Vagina (tissue), 2 donors: Measurements from ENCODE around the gene DDX3Y. TPM values are rescaled to one million over a fixed set of nuclear protein-coding genes. Genes with fewer than 3 reads are reported as not detected.

ENCODE experiments used
- DNase-seq, 2 donors: peaks; one replicate each; pipeline ENCODE4 v3.0.0-alpha.2; 2017; ENCODE audit errors: extremely low spot score in 2 of 2
- H3K27ac ChIP-seq: fragments of 200-600 bp; sonication (generic); one replicate; pipeline ENCODE4 v1.5.1; 2019
- H3K27me3 ChIP-seq: fragments of 200-600 bp; sonication (generic); one replicate; pipeline ENCODE4 v1.5.1; 2019
- H3K36me3 ChIP-seq, 2 donors: fragments of 200-600 bp; sonication (generic); one replicate each; pipeline ENCODE4 v1.5.1; 2017 to 2019
- H3K4me1 ChIP-seq: fragments of 200-600 bp; sonication (generic); one replicate; pipeline ENCODE4 v1.5.1; 2019
- H3K4me3 ChIP-seq, 2 donors: fragments of 200-600 bp; sonication (generic); 1 replicate in 1 of 2; 2 replicates in 1 of 2; pipeline ENCODE4 v1.5.1; 2016 to 2019
- H3K9me3 ChIP-seq: fragments of 200-600 bp; sonication (generic); one replicate; pipeline ENCODE4 v1.5.1; 2019
- CTCF ChIP-seq, 3 experiments: fragments of 450-650 bp in 2 of 3; fragments of 200-600 bp in 1 of 3; sonication (generic) in 1 of 3; IDR thresholded peaks; one replicate each; pipeline ENCODE4 v1.5.1; 2017 to 2019; ENCODE audit warnings: antibody characterized with exemption in 3 of 3, mild to moderate bottlenecking in 2 of 3, moderate library complexity in 2 of 3
- POLR2A ChIP-seq, 2 donors: fragments of 450-650 bp; IDR thresholded peaks; one replicate each; pipeline ENCODE4 v1.6.1; 2017; ENCODE audit warnings: antibody characterized with exemption in 2 of 2, mild to moderate bottlenecking in 2 of 2, moderate library complexity in 2 of 2
- POLR2AphosphoS5 ChIP-seq, 2 donors: sonication (generic); formaldehyde crosslinking; IDR thresholded peaks; one replicate each; pipeline ENCODE4 v1.9.0; 2017; ENCODE audit warnings: antibody characterized with exemption in 2 of 2, mild to moderate bottlenecking in 2 of 2, low read depth in 1 of 2; ENCODE audit not compliant: insufficient read depth in 1 of 2
- intact Hi-C: fragments of 100-400 bp; cut with DNase I; formaldehyde crosslinking; loops from one replicate; pipeline ENCODE4 v1.15.1; 2023
- total RNA-seq: library from RNA; depleted of rRNA; stranded (reverse); fragments of >200 nt; gene quantifications from one replicate; pipeline ENCODE4 v1.2.3, GENCODE V29; 2016

The DDX3Y gene
- total RNA-seq, 1 donor from 2014 or later, result not detected

GRCh38 chrY:12905517-12905872, 827 bp downstream of the DDX3Y start:
- Histone ChIP-seq H3K27me3 (no peaks in the 10 kb centered on the region), H3K4me1 (no peaks in the 10 kb centered on the region), H3K36me3 (no peaks in the 10 kb centered on the region), H3K27ac (no peak overlapping the region), H3K9me3 (no peaks in the 10 kb centered on the region), H3K4me3 (no peak overlapping the region)
- intact Hi-C loops, result no loop called here
- no peak for DNase-seq
- TF ChIP-seq POLR2A (IDR thresholded peaks at IDR 0.05) (no peak), CTCF (IDR thresholded peaks at IDR 0.05) (no peak), POLR2AphosphoS5 (IDR thresholded peaks at IDR 0.05; ENCODE audit: insufficient read depth in 1 of 2, low read depth in 1 of 2) (no peak)

GRCh38 chrY:12905895-12906294, 1.2 kb downstream of the DDX3Y start:
- TF ChIP-seq CTCF (IDR thresholded peaks at IDR 0.05) (no peak), POLR2A (IDR thresholded peaks at IDR 0.05) (no peak), POLR2AphosphoS5 (IDR thresholded peaks at IDR 0.05; ENCODE audit: insufficient read depth in 1 of 2, low read depth in 1 of 2) (no peak)
- intact Hi-C loops, result no loop called here
- Histone ChIP-seq H3K27ac (no peak overlapping the region), H3K36me3 (no peaks in the 10 kb centered on the region), H3K9me3 (no peaks in the 10 kb centered on the region), H3K4me3 (no peak overlapping the region), H3K27me3 (no peaks in the 10 kb centered on the region), H3K4me1 (no peaks in the 10 kb centered on the region)
- DNase-seq, result no peak

- TF ChIP-seq POLR2AphosphoS5 (IDR thresholded peaks at IDR 0.05; ENCODE audit: insufficient read depth in 1 of 2, low read depth in 1 of 2) (no peak), CTCF (IDR thresholded peaks at IDR 0.05) (no peak), POLR2A (IDR thresholded peaks at IDR 0.05) (no peak)
- Histone ChIP-seq H3K4me1 (no peaks in the 10 kb centered on the region), H3K9me3 (no peaks in the 10 kb centered on the region), H3K4me3 (no peak overlapping the region), H3K36me3 (no peaks in the 10 kb centered on the region), H3K27me3 (no peaks in the 10 kb centered on the region), H3K27ac (no peak overlapping the region)
- DNase-seq, result no peak
- intact Hi-C loops, result no loop called here
These were observed 8.9 kb downstream of the DDX3Y start for GRCh38 chrY:12913541-12913940.

GRCh38 chrY:12928043-12928442, 23.4 kb downstream of the DDX3Y start:
- DNase-seq, result no peak
- no peaks in the 10 kb centered on the region for H3K9me3 ChIP-seq
- TF ChIP-seq POLR2AphosphoS5 (IDR thresholded peaks at IDR 0.05; ENCODE audit: insufficient read depth in 1 of 2, low read depth in 1 of 2) (no peak), POLR2A (IDR thresholded peaks at IDR 0.05) (no peak), CTCF (IDR thresholded peaks at IDR 0.05) (no peak)
- H3K27me3 ChIP-seq, result no peaks in the 10 kb centered on the region
- intact Hi-C loops, result no loop called here
- H3K27ac ChIP-seq, result no peak overlapping the region
- no peak overlapping the region for H3K4me3 ChIP-seq
- no peaks in the 10 kb centered on the region for H3K36me3 ChIP-seq
- no peaks in the 10 kb centered on the region for H3K4me1 ChIP-seq

- Histone ChIP-seq H3K27ac (no peak overlapping the region), H3K9me3 (no peaks in the 10 kb centered on the region), H3K36me3 (no peaks in the 10 kb centered on the region), H3K4me3 (no peak overlapping the region), H3K4me1 (no peaks in the 10 kb centered on the region), H3K27me3 (no peaks in the 10 kb centered on the region)
- intact Hi-C loops, result no loop called here
- TF ChIP-seq POLR2A (IDR thresholded peaks at IDR 0.05), result no peak
- no peak for TF ChIP-seq POLR2AphosphoS5 (IDR thresholded peaks at IDR 0.05; ENCODE audit: insufficient read depth in 1 of 2, low read depth in 1 of 2)
- no peak for TF ChIP-seq CTCF (IDR thresholded peaks at IDR 0.05)
- no peak for DNase-seq
These were observed 37.3 kb downstream of the DDX3Y start for GRCh38 chrY:12941725-12942687.
